ENCODE results near the gene PPP4R2.

DNA sequence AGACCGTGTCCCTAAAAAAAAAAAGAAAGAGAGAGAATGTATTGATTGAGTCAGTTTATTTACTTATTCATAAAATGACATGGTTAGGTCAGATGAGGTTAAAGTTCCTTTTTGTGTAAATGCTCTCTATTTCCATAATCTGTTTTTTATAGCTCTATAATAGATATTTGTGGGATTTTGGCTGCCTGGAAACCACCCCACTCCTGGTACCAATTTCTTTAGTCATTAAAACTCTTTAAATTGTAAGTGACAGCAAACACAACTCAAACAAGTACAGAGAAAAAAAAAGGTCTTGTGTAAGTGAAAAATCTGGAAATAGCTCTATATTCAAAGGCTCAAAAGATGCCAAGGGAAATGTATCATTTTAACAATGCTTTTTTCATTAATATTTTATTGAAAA lies 11.0 kb upstream of the PPP4R2 start:
- TF ChIP-seq, protein P1, sequence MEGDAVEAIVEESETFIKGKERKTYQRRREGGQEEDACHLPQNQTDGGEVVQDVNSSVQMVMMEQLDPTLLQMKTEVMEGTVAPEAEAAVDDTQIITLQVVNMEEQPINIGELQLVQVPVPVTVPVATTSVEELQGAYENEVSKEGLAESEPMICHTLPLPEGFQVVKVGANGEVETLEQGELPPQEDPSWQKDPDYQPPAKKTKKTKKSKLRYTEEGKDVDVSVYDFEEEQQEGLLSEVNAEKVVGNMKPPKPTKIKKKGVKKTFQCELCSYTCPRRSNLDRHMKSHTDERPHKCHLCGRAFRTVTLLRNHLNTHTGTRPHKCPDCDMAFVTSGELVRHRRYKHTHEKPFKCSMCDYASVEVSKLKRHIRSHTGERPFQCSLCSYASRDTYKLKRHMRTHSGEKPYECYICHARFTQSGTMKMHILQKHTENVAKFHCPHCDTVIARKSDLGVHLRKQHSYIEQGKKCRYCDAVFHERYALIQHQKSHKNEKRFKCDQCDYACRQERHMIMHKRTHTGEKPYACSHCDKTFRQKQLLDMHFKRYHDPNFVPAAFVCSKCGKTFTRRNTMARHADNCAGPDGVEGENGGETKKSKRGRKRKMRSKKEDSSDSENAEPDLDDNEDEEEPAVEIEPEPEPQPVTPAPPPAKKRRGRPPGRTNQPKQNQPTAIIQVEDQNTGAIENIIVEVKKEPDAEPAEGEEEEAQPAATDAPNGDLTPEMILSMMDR (conservative IDR thresholded peaks at IDR 0.05; ENCODE audit: low read depth, low read length), result no peak
- no peak for TF ChIP-seq EZH2 (IDR thresholded peaks at IDR 0.05; ENCODE audit: low read length, unreplicated experiment)
- TF ChIP-seq EZH2phosphoT487 (IDR thresholded peaks at IDR 0.05; ENCODE audit: borderline replicate concordance, low read length), result no peak

All from PC-3 (cell line).